Trophoblast cell (in vitro differentiated cells and primary cell): ENCODE data around the gene ALKBH7.

Source experiments
- DNase-seq, 2 donors: peaks; one replicate each; pipeline ENCODE4 v3.0.0-alpha.2; 2016
- H2AFZ ChIP-seq: 2 replicates; pipeline ENCODE4 v1.6.1; 2013; ENCODE audit warnings: low read length, moderate library complexity, mild to moderate bottlenecking; ENCODE audit not compliant: insufficient read depth, poor library complexity
- H2AK5ac ChIP-seq: 2 replicates; pipeline ENCODE4 v1.6.1; 2013; ENCODE audit warnings: mild to moderate bottlenecking, low read length
- H2BK120ac ChIP-seq: 2 replicates; pipeline ENCODE4 v1.6.1; 2013; ENCODE audit warnings: low read length, mild to moderate bottlenecking, moderate library complexity; ENCODE audit not compliant: insufficient read depth, poor library complexity
- H2BK12ac ChIP-seq: 2 replicates; pipeline ENCODE4 v1.6.1; 2013; ENCODE audit warnings: mild to moderate bottlenecking, low read length, moderate library complexity
- H2BK5ac ChIP-seq: 2 replicates; pipeline ENCODE4 v1.6.1; 2013; ENCODE audit warnings: low read length, low read depth, moderate library complexity, mild to moderate bottlenecking; ENCODE audit not compliant: poor library complexity
- H3K14ac ChIP-seq: 2 replicates; pipeline ENCODE4 v1.6.1; 2013; ENCODE audit warnings: mild to moderate bottlenecking, low read length
- H3K18ac ChIP-seq: 2 replicates; pipeline ENCODE4 v1.6.1; 2013; ENCODE audit warnings: mild to moderate bottlenecking, low read length
- H3K23ac ChIP-seq: 2 replicates; pipeline ENCODE4 v1.6.1; 2013; ENCODE audit warnings: low read length
- H3K27ac ChIP-seq: 2 replicates; pipeline ENCODE4 v1.5.1; 2013; ENCODE audit warnings: low read depth, mild to moderate bottlenecking, inconsistent platforms, low read length, moderate library complexity
- H3K27me3 ChIP-seq: 2 replicates; pipeline ENCODE4 v1.6.1; 2013; ENCODE audit warnings: inconsistent platforms, mild to moderate bottlenecking, low read length, moderate library complexity; ENCODE audit not compliant: insufficient read depth
- H3K36me3 ChIP-seq, 2 experiments: 1 replicate in 1 of 2; 2 replicates in 1 of 2; pipeline ENCODE4 v1.6.1; 2013; ENCODE audit warnings: low read length in 2 of 2, mild to moderate bottlenecking in 2 of 2, moderate library complexity in 1 of 2; ENCODE audit not compliant: insufficient read depth in 2 of 2, control insufficient read depth in 1 of 2
- H3K4ac ChIP-seq: 2 replicates; pipeline ENCODE4 v1.6.1; 2013; ENCODE audit warnings: low read depth, mild to moderate bottlenecking, low read length, moderate library complexity
- H3K4me1 ChIP-seq, 2 experiments: 1 replicate in 1 of 2; 2 replicates in 1 of 2; pipeline ENCODE4 v1.6.1; 2013; ENCODE audit warnings: low read length in 2 of 2, mild to moderate bottlenecking in 2 of 2, moderate library complexity in 1 of 2; ENCODE audit not compliant: insufficient read depth in 2 of 2, control insufficient read depth in 1 of 2
- H3K4me2 ChIP-seq: 2 replicates; pipeline ENCODE4 v1.6.1; 2013; ENCODE audit warnings: inconsistent platforms, mild to moderate bottlenecking, low read length, moderate library complexity
- H3K4me3 ChIP-seq: 2 replicates; pipeline ENCODE4 v1.5.1; 2013; ENCODE audit warnings: mild to moderate bottlenecking, low read depth, low read length, inconsistent platforms
- H3K79me1 ChIP-seq: one replicate; pipeline ENCODE4 v1.6.1; 2013; ENCODE audit warnings: low read length
- H3K79me2 ChIP-seq: 2 replicates; pipeline ENCODE4 v1.6.1; 2013; ENCODE audit warnings: low read length, mild to moderate bottlenecking; ENCODE audit not compliant: control insufficient read depth, insufficient read depth, poor library complexity
- H3K9ac ChIP-seq: 2 replicates; pipeline ENCODE4 v1.6.1; 2013; ENCODE audit warnings: mild to moderate bottlenecking, low read length
- H3K9me3 ChIP-seq: 2 replicates; pipeline ENCODE4 v1.6.1; 2013; ENCODE audit warnings: low read depth, mild to moderate bottlenecking, control low read depth, inconsistent platforms, low read length; ENCODE audit not compliant: insufficient read depth
- H4K12ac ChIP-seq: 2 replicates; pipeline ENCODE4 v1.6.1; 2013; ENCODE audit warnings: low read depth, mild to moderate bottlenecking, low read length, moderate library complexity
- H4K8ac ChIP-seq: 2 replicates; pipeline ENCODE4 v1.6.1; 2013; ENCODE audit warnings: low read depth, mild to moderate bottlenecking, low read length, moderate library complexity
- H4K91ac ChIP-seq: one replicate; pipeline ENCODE4 v1.6.1; 2013; ENCODE audit warnings: low read depth, mild to moderate bottlenecking, low read length, moderate library complexity
- WGBS: extraction: QIAGEN DNeasy Blood & Tissue Kit; methylation state at CpG from one replicate; pipeline ENCODE4 v1.1.7; 2013; ENCODE audit warnings: missing lambda C conversion rate; ENCODE audit not compliant: insufficient read length, insufficient coverage; ENCODE audit errors: extremely low coverage; 5-methylcytosine and 5-hydroxymethylcytosine counted together

Gene ALKBH7

DNA sequence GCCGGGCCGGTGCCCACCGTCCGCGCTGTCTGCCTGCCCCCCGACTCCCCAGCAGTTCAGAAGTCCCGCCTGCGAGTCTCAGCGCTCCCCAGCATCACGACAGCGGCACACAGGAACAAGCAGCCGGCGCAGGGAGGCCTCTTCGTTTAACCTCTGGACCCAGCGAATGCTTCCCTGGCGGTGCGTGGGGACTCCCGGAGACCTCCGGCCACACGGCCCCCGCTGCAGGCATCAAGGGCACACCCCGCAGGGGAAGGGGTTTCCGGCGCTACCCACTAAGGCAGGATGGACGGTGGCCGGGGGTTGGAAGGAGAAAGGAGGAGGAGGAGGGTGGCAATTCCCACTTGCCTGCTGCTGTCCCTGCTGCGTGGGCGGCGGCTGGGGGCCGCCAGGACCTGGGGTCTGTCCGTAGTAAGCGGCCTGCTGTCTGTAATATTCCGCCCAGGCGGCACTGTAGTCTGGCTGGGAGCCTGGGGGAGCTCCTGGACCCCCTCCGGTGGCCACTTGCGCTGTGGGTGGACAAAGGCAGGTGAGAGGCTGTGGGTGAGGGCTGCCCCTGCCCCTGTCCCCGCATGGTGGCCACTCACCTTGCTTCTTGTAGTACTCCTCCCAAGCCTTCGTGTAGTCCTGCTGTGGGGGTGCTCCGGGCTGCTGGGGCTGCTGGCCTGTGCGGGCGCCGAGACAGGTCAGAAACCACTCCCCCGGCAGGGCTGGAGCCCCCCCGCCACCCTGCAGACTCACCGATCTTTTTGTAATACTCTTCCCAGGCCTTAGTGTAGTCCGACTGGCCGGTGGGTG is 42.4 kb downstream of the ALKBH7 start:
- Histone ChIP-seq H2BK120ac (no peak overlapping the region), H3K27me3 (no peaks in the 10 kb centered on the region), H3K18ac (no peak overlapping the region), H3K79me1 (no peaks in the 10 kb centered on the region), H2AFZ (no peak overlapping the region), H3K4ac (no peak overlapping the region), H2BK12ac (no peak overlapping the region), H3K9me3 (peaks cover 1% of the 10 kb centered on the region), H2AK5ac (no peak overlapping the region), H4K91ac (no peak overlapping the region), H3K14ac (no peak overlapping the region), H2BK5ac (no peak overlapping the region), H3K4me3 (no peak overlapping the region), H3K79me2 (no peaks in the 10 kb centered on the region), H3K36me3 (peaks cover 62 to 66% of the 10 kb centered on the region in 2 experiments), H3K27ac (no peak overlapping the region), H3K9ac (no peak overlapping the region), H4K8ac (no peak overlapping the region), H3K23ac (no peak overlapping the region), H4K12ac (no peak overlapping the region), H3K4me1 (no peaks in the 10 kb centered on the region), H3K4me2 (no peak overlapping the region)
- WGBS, result no CpG with 5 or more reads among the region's 47 CpGs
- no peak for DNase-seq

DNA sequence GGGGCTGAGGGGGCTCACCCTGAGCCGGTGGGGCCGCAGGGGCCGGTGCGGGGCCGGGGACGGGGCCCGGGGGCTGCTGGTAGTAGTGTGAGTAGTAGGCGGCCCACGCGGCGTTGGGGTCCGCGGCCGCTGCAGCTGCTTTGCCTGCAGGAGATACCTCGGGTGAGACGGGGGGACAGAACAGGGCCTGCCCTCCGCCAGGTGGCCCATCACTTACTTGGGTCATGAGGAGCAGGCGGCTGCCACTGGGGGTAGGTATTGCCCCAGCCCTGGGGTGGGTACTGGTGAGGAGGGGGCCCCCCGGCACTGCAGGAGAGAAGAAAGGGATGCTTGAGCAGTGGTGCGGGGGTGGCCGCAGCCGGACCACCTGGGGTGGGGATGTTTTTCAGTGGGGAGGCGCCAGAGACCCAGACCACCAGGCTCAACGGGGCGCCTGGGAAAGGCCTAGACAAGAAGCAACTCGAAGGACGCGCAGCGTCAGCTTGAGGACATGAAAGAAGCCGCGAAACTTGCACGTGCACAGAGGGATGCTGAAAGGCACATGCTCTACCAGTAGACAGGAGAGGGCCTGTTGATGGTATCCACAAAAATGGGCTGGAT is 43.1 kb downstream of the ALKBH7 start:
- Histone ChIP-seq H2AK5ac (no peak overlapping the region), H3K4me1 (no peaks in the 10 kb centered on the region), H2BK5ac (no peak overlapping the region), H3K14ac (no peak overlapping the region), H3K36me3 (peaks cover 69 to 73% of the 10 kb centered on the region in 2 experiments), H3K4me2 (no peak overlapping the region), H3K4ac (no peak overlapping the region), H3K79me1 (no peaks in the 10 kb centered on the region), H4K12ac (no peak overlapping the region), H4K8ac (no peak overlapping the region), H4K91ac (no peak overlapping the region), H3K23ac (no peak overlapping the region), H3K4me3 (no peak overlapping the region), H3K18ac (no peak overlapping the region), H3K27me3 (no peaks in the 10 kb centered on the region), H3K27ac (no peak overlapping the region), H3K9me3 (peaks cover 1% of the 10 kb centered on the region), H2BK120ac (no peak overlapping the region), H3K9ac (no peak overlapping the region), H3K79me2 (peaks cover 3% of the 10 kb centered on the region), H2BK12ac (no peak overlapping the region), H2AFZ (no peak overlapping the region)
- DNase-seq, result no peak
- no CpG with 5 or more reads among the region's 32 CpGs for WGBS

DNA sequence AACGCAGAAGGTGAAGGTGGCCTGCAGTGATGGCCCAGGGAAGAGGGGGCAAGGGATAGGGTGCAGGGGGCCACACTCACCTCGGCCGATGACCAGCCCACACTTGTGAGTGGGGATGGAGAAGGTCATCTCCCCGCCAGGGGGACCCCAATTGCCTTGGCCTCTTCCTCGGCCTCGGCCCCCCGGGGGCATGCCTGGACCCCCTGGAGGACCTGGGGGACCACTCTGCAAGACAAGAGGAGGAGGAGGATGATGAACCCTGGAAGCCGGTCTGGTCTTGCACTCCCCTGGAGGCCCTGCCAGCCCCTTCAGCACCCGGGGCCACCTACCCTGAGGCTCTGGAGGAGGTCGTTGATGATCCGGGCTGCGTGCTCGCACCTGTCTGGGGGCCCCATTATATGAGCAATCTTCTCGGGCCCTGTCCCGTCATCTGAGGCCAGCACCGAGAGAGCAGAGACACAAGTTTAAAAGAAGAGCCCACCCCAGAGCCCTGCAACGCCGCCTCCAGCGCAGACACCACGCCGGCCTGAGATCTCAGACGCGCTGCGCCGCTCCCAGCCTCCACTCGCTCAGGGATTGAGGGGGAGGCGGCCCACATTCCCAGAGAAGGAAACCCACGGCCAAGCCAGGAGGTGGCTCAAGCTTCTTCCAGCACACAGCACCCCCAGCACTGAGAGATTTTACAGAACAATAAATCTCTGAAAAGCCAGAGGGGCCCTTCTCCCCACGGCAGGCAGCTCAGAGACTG is 44.2 kb downstream of the ALKBH7 start:
- Histone ChIP-seq H3K79me1 (no peaks in the 10 kb centered on the region), H2AK5ac (no peak overlapping the region), H4K91ac (no peak overlapping the region), H3K14ac (no peak overlapping the region), H2BK12ac (no peak overlapping the region), H2BK5ac (no peak overlapping the region), H3K36me3 (peaks cover 81 to 84% of the 10 kb centered on the region in 2 experiments), H3K27ac (no peak overlapping the region), H3K4me1 (no peaks in the 10 kb centered on the region), H4K12ac (no peak overlapping the region), H3K9ac (no peak overlapping the region), H2AFZ (no peak overlapping the region), H3K18ac (no peak overlapping the region), H4K8ac (no peak overlapping the region), H3K4me2 (no peak overlapping the region), H3K4me3 (no peak overlapping the region), H3K79me2 (peaks cover 13% of the 10 kb centered on the region), H3K23ac (no peak overlapping the region), H2BK120ac (no peak overlapping the region), H3K27me3 (no peaks in the 10 kb centered on the region), H3K9me3 (peaks cover 3% of the 10 kb centered on the region), H3K4ac (no peak overlapping the region)
- DNase-seq, result no peak
- WGBS, result no CpG with 5 or more reads among the region's 29 CpGs

DNA sequence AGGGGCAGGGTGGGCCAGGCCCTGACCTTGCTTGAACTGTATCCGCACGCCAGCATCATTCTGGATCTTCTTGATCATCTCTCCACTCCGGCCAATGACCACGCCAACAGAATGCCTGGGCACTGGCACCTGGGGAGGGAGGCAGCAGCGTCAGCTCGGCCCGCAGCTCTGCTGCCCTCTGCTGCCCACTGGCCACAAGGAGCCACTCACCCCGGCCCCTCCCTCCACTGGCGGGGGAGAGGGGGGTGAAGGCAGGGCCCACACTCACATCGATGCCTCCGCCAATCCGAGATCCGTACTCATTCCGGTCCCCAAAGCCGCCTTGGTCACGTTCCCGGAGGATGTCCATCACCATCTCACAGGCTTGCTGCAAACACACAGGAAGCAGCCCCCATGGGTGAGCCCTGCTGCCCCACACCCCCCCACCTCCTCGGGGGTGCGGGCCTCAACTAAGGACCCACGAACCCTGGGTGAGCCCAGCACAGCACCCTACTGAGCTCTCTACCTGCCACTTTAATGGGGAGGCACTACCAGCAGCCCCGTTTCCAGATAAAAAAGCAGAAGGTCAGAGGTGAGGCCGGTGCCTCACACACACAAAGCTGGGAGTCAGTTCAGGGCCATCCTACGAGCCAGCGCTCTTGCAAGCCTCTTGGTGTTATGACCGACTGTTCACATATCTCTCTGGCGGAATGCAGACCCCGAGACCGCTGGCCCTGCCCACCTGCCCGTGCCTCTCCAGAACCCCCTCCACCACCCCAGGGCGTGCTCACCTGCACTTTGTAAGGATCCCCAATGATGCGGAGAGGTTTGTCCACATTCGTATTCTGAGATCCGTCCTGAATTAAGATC is 45.3 kb downstream of the ALKBH7 start:
- no peak overlapping the region for H3K14ac ChIP-seq
- H3K36me3 ChIP-seq, result peaks cover 87 to 89% of the 10 kb centered on the region in 2 experiments
- no peak overlapping the region for H4K12ac ChIP-seq
- no peak overlapping the region for H3K4me2 ChIP-seq
- no peak overlapping the region for H4K91ac ChIP-seq
- H3K79me1 ChIP-seq, result no peaks in the 10 kb centered on the region
- no peak overlapping the region for H4K8ac ChIP-seq
- no peak overlapping the region for H3K23ac ChIP-seq
- no peak overlapping the region for H2AK5ac ChIP-seq
- H2BK5ac ChIP-seq, result no peak overlapping the region
- H3K79me2 ChIP-seq, result peaks cover 24% of the 10 kb centered on the region
- peaks cover 5% of the 10 kb centered on the region for H3K9me3 ChIP-seq
- H2BK12ac ChIP-seq, result no peak overlapping the region
- H2BK120ac ChIP-seq, result no peak overlapping the region
- no peak overlapping the region for H3K9ac ChIP-seq
- WGBS, result no CpG with 5 or more reads among the region's 33 CpGs
- no peak overlapping the region for H3K4me3 ChIP-seq
- no peak overlapping the region for H3K27ac ChIP-seq
- peaks cover under 1 to 1% of the 10 kb centered on the region in 2 experiments for H3K4me1 ChIP-seq
- no peak overlapping the region for H3K18ac ChIP-seq
- H3K4ac ChIP-seq, result no peak overlapping the region
- no peaks in the 10 kb centered on the region for H3K27me3 ChIP-seq
- no peak for DNase-seq
- no peak overlapping the region for H2AFZ ChIP-seq
